ENCODE data around the gene LRP6.
"Not testable (repeated sequence)": the region's sequence is repeated elsewhere in the genome, so short reads cannot be mapped to it uniquely, and the experiment has no call there.

The LRP6 gene

GRCh38 chr12:12185414-12185813, 81.4 kb downstream of the LRP6 start:
- no peak for FAIRE-seq
- DNase-seq (ENCODE audit: insufficient read length, low spot score) = no peak

GRCh38 chr12:12182703-12183365, 84.0 kb downstream of the LRP6 start:
- no peak for DNase-seq (ENCODE audit: insufficient read length, low spot score)
- FAIRE-seq = no peak

- no peak for FAIRE-seq
- DNase-seq (ENCODE audit: insufficient read length, low spot score) = no peak
These were observed 85.3 kb downstream of the LRP6 start for GRCh38 chr12:12181511-12181910.

- FAIRE-seq (no peak), DNase-seq (ENCODE audit: insufficient read length, low spot score) (no peak)
These were observed 86.3 kb downstream of the LRP6 start for GRCh38 chr12:12180575-12180974.

GRCh38 chr12:12180136-12180535, 86.7 kb downstream of the LRP6 start:
- no peak for FAIRE-seq
- no peak for DNase-seq (ENCODE audit: insufficient read length, low spot score)

- no peak for FAIRE-seq
- no peak for DNase-seq (ENCODE audit: insufficient read length, low spot score)
These were observed 88.3 kb downstream of the LRP6 start for GRCh38 chr12:12178559-12178958.

- peak; percentile 68 for FAIRE-seq
These were observed 90.4 kb downstream of the LRP6 start for GRCh38 chr12:12176402-12176801.

GRCh38 chr12:12171991-12172511, 94.8 kb downstream of the LRP6 start:
- FAIRE-seq (peak; percentile 33), DNase-seq (ENCODE audit: insufficient read length, low spot score) (no peak)

More at GRCh38 chr12:12176402-12176801, 90.4 kb downstream of the LRP6 start:
- no peak for DNase-seq (ENCODE audit: insufficient read length, low spot score)

GRCh38 chr12:12167847-12168246, 99.0 kb downstream of the LRP6 start:
- DNase-seq (ENCODE audit: insufficient read length, low spot score) = no peak
- FAIRE-seq = no peak

- FAIRE-seq = no peak
These were observed 100.1 kb downstream of the LRP6 start for GRCh38 chr12:12166751-12167150.

GRCh38 chr12:12159988-12160387, 106.9 kb downstream of the LRP6 start:
- no peak for FAIRE-seq

More at GRCh38 chr12:12166751-12167150, 100.1 kb downstream of the LRP6 start:
- DNase-seq (ENCODE audit: insufficient read length, low spot score) = no peak

GRCh38 chr12:12158858-12159257, 108.0 kb downstream of the LRP6 start:
- DNase-seq (ENCODE audit: insufficient read length, low spot score) (no peak), FAIRE-seq (no peak)

More at GRCh38 chr12:12159988-12160387, 106.9 kb downstream of the LRP6 start:
- DNase-seq (ENCODE audit: insufficient read length, low spot score) = no peak

GRCh38 chr12:12157424-12157823, 109.4 kb downstream of the LRP6 start:
- DNase-seq (ENCODE audit: insufficient read length, low spot score) = no peak
- no peak for FAIRE-seq

- no peak for DNase-seq (ENCODE audit: insufficient read length, low spot score)
These were observed 110.0 kb downstream of the LRP6 start for GRCh38 chr12:12156828-12157227.

GRCh38 chr12:12156116-12156515, 110.7 kb downstream of the LRP6 start:
- FAIRE-seq (no peak), DNase-seq (ENCODE audit: insufficient read length, low spot score) (no peak)

More at GRCh38 chr12:12156828-12157227, 110.0 kb downstream of the LRP6 start:
- no peak for FAIRE-seq

- FAIRE-seq (no peak), DNase-seq (ENCODE audit: insufficient read length, low spot score) (no peak)
These were observed 113.2 kb downstream of the LRP6 start for GRCh38 chr12:12153596-12153995.

- FAIRE-seq (no peak), DNase-seq (ENCODE audit: insufficient read length, low spot score) (no peak)
These were observed 119.7 kb downstream of the LRP6 start for GRCh38 chr12:12147111-12147510.

GRCh38 chr12:12144531-12144930, 122.3 kb downstream of the LRP6 start:
- FAIRE-seq; DNase-seq (ENCODE audit: insufficient read length, low spot score): not testable (repeated sequence)

- FAIRE-seq (no peak), DNase-seq (ENCODE audit: insufficient read length, low spot score) (no peak)
These were observed 125.8 kb downstream of the LRP6 start for GRCh38 chr12:12141000-12141399.

- DNase-seq (ENCODE audit: insufficient read length, low spot score) = no peak
- FAIRE-seq = no peak
These were observed 128.4 kb downstream of the LRP6 start for GRCh38 chr12:12138203-12139154.

GRCh38 chr12:12133785-12134184, 133.1 kb downstream of the LRP6 start:
- DNase-seq (ENCODE audit: insufficient read length, low spot score) (no peak), FAIRE-seq (no peak)
